ENCODE data around the gene ICAM1.
A peak's percentile ranks its signal among the peaks of the same experiment; 100 is the strongest.

The ICAM1 gene

GRCh38 chr19:10328558-10329429, 57.9 kb downstream of the ICAM1 start:
- no peak for DNase-seq

- DNase-seq = no peak
These were observed 58.6 kb downstream of the ICAM1 start for GRCh38 chr19:10329555-10329954.

GRCh38 chr19:10332158-10332964, 61.4 kb downstream of the ICAM1 start:
- no peak for DNase-seq

- DNase-seq = peak; percentile 96 to 99
These were observed 62.2 kb downstream of the ICAM1 start, which contains the start of gene RAVER1 for GRCh38 chr19:10332965-10333757. Gene RAVER1 (minus strand): TSS chr19:10333529. CDS start chr19:10333507, 22 bp downstream.

- DNase-seq = no peak
These were observed 63.1 kb downstream of the ICAM1 start for GRCh38 chr19:10333758-10334587.

- peak; percentile 29 to 70 for DNase-seq
These were observed 63.9 kb downstream of the ICAM1 start for GRCh38 chr19:10334588-10335351.

- no peak for DNase-seq
These were observed 64.5 kb downstream of the ICAM1 start for GRCh38 chr19:10335352-10335985.
